Type B pancreatic cell (in vitro differentiated cells): ENCODE results near the gene PROK1. TPM values are rescaled to one million over a fixed set of nuclear protein-coding genes. Genes with fewer than 3 reads are reported as not detected.

Source experiments
- DNase-seq: peaks from one replicate; pipeline ENCODE4 v3.0.0; 2021; ENCODE audit warnings: mixed read lengths; ENCODE audit not compliant: unreplicated experiment; ENCODE audit errors: extremely low spot score
- H3K27ac Mint-ChIP-seq: 2 replicates; pipeline ENCODE4 v1.8.0; 2021; ENCODE audit warnings: mild to moderate bottlenecking, mixed read lengths
- H3K27me3 Mint-ChIP-seq: 2 replicates; pipeline ENCODE4 v1.8.0; 2021; ENCODE audit warnings: mixed read lengths
- H3K36me3 Mint-ChIP-seq: 2 replicates; pipeline ENCODE4 v1.8.0; 2021; ENCODE audit warnings: mixed read lengths
- H3K4me1 Mint-ChIP-seq: one replicate; pipeline ENCODE4 v1.8.0; 2021; ENCODE audit warnings: mixed read lengths; ENCODE audit not compliant: unreplicated experiment
- H3K4me3 Mint-ChIP-seq: 2 replicates; pipeline ENCODE4 v1.8.0; 2021; ENCODE audit warnings: mild to moderate bottlenecking, mixed read lengths
- H3K9me3 Mint-ChIP-seq: 2 replicates; pipeline ENCODE4 v1.8.0; 2021; ENCODE audit warnings: mixed read lengths
- CTCF ChIP-seq: fragments of 200-600 bp; sonication (generic); conservative IDR thresholded peaks from 2 replicates; pipeline ENCODE4 v1.5.0; 2021; ENCODE audit warnings: antibody characterized with exemption, mild to moderate bottlenecking
- total RNA-seq: library from RNA; stranded (reverse); gene quantifications from 2 replicates; pipeline ENCODE4 v1.2.1, GENCODE V29; 2021; ENCODE audit warnings: low replicate concordance

Gene PROK1
- total RNA-seq, 1 donor from 2014 or later, result 0.29 TPM

- Mint-ChIP-seq H3K9me3 (no peaks in the 10 kb centered on the region), H3K27me3 (peaks cover 55% of the 10 kb centered on the region), H3K36me3 (no peaks in the 10 kb centered on the region), H3K4me3 (no peak overlapping the region), H3K27ac (no peak overlapping the region), H3K4me1 (no peaks in the 10 kb centered on the region)
- TF ChIP-seq CTCF, result no peak
- no peak for DNase-seq
Observed at GRCh38 chr1:110449661-110450651, 993 bp upstream of the PROK1 start.

- no peaks in the 10 kb centered on the region for H3K36me3 Mint-ChIP-seq
- no peak for DNase-seq
- no peaks in the 10 kb centered on the region for H3K4me1 Mint-ChIP-seq
- H3K27ac Mint-ChIP-seq, result no peak overlapping the region
- no peak for TF ChIP-seq CTCF
- H3K4me3 Mint-ChIP-seq, result no peak overlapping the region
- H3K27me3 Mint-ChIP-seq, result peaks cover 64% of the 10 kb centered on the region
- no peaks in the 10 kb centered on the region for H3K9me3 Mint-ChIP-seq
Observed at GRCh38 chr1:110452330-110452729, 1.4 kb downstream of the PROK1 start.

GRCh38 chr1:110453829-110454228, 2.9 kb downstream of the PROK1 start:
- Mint-ChIP-seq H3K27ac (no peak overlapping the region), H3K36me3 (no peaks in the 10 kb centered on the region), H3K4me1 (no peaks in the 10 kb centered on the region), H3K4me3 (no peak overlapping the region), H3K27me3 (peaks cover 51% of the 10 kb centered on the region), H3K9me3 (no peaks in the 10 kb centered on the region)
- no peak for TF ChIP-seq CTCF
- DNase-seq, result no peak

- no peak for DNase-seq
- H3K9me3 Mint-ChIP-seq, result no peaks in the 10 kb centered on the region
- H3K27ac Mint-ChIP-seq, result no peak overlapping the region
- H3K27me3 Mint-ChIP-seq, result peaks cover 48% of the 10 kb centered on the region
- TF ChIP-seq CTCF, result no peak
- no peaks in the 10 kb centered on the region for H3K36me3 Mint-ChIP-seq
- no peaks in the 10 kb centered on the region for H3K4me1 Mint-ChIP-seq
- no peak overlapping the region for H3K4me3 Mint-ChIP-seq
Observed at GRCh38 chr1:110454328-110454727, 3.4 kb downstream of the PROK1 start.

GRCh38 chr1:110455151-110455550, 4.2 kb downstream of the PROK1 start:
- Mint-ChIP-seq H3K4me1 (no peaks in the 10 kb centered on the region), H3K27ac (no peak overlapping the region), H3K9me3 (no peaks in the 10 kb centered on the region), H3K27me3 (peaks cover 43% of the 10 kb centered on the region), H3K36me3 (no peaks in the 10 kb centered on the region), H3K4me3 (no peak overlapping the region)
- DNase-seq, result no peak
- no peak for TF ChIP-seq CTCF
